HepG2 (cell line): ENCODE data around the gene FLT3LG. TPM values are rescaled to one million over a fixed set of nuclear protein-coding genes. Genes with fewer than 3 reads are reported as not detected.

Source experiments
- ARNT ChIP-seq: fragments of 450-650 bp; IDR thresholded peaks from 2 replicates; pipeline ENCODE4 v1.6.1; 2017
- CAMTA2 ChIP-seq: sonication (generic); formaldehyde crosslinking; IDR thresholded peaks from 2 replicates; pipeline ENCODE4 v1.4.0; 2020; ENCODE audit warnings: mild to moderate bottlenecking, missing genetic modification reagents, borderline replicate concordance
- CEBPB ChIP-seq: IDR thresholded peaks from 2 replicates; pipeline ENCODE4 v1.6.1; 2011; ENCODE audit warnings: low read depth, low read length, improper control_type of control experiment, borderline replicate concordance
- FOXM1 ChIP-seq: sonication (generic); formaldehyde crosslinking; IDR thresholded peaks from 2 replicates; pipeline ENCODE4 v1.5.0; 2020; ENCODE audit warnings: missing genetic modification reagents
- GFI1 ChIP-seq: sonication (generic); formaldehyde crosslinking; IDR thresholded peaks from 2 replicates; pipeline ENCODE4 v1.5.0; 2020; ENCODE audit warnings: missing genetic modification reagents, mild to moderate bottlenecking, borderline replicate concordance
- GZF1 ChIP-seq: sonication (generic); formaldehyde crosslinking; IDR thresholded peaks from 2 replicates; pipeline ENCODE4 v1.5.1; 2020; ENCODE audit warnings: mild to moderate bottlenecking, missing genetic modification reagents
- MXD4 ChIP-seq: IDR thresholded peaks from 2 replicates; pipeline ENCODE4 v1.6.1; 2016; ENCODE audit warnings: mild to moderate bottlenecking, missing biosample characterization, missing genetic modification reagents
- PATZ1 ChIP-seq: sonication (generic); formaldehyde crosslinking; IDR thresholded peaks from 2 replicates; pipeline ENCODE4 v1.4.0; 2020; ENCODE audit warnings: missing genetic modification reagents
- SMC3 ChIP-seq: IDR thresholded peaks from 2 replicates; pipeline ENCODE4 v1.6.1; 2011; ENCODE audit warnings: low read length, improper control_type of control experiment
- SOX13 ChIP-seq, 3 experiments: fragments of 450-650 bp in 1 of 3; sonication (generic) in 1 of 3; formaldehyde crosslinking in 1 of 3; IDR thresholded peaks in 2 of 3; conservative IDR thresholded peaks in 1 of 3; 2 replicates each; pipeline versions ENCODE4 v1.5.0 to v1.6.1; 2016 to 2020; ENCODE audit warnings: antibody characterized with exemption in 1 of 3, mild to moderate bottlenecking in 1 of 3, missing compliant biosample characterization in 1 of 3, missing genetic modification reagents in 1 of 3, moderate library complexity in 1 of 3
- SOX5 ChIP-seq: IDR thresholded peaks from 2 replicates; pipeline ENCODE4 v1.6.1; 2016; ENCODE audit warnings: borderline replicate concordance
- STAT5B ChIP-seq: sonication (generic); formaldehyde crosslinking; IDR thresholded peaks from 2 replicates; pipeline ENCODE4 v1.4.0; 2020; ENCODE audit warnings: missing genetic modification reagents
- TERF1 ChIP-seq: sonication (generic); formaldehyde crosslinking; IDR thresholded peaks from 2 replicates; pipeline ENCODE4 v1.8.0; 2022; ENCODE audit warnings: mild to moderate bottlenecking, missing genetic modification reagents, moderate library complexity
- ZNF24 ChIP-seq: fragments of 450-650 bp; IDR thresholded peaks from 2 replicates; pipeline ENCODE4 v1.6.1; 2017; ENCODE audit warnings: antibody characterized with exemption, mild to moderate bottlenecking
- ZNF335 ChIP-seq: sonication (generic); formaldehyde crosslinking; IDR thresholded peaks from 2 replicates; pipeline ENCODE4 v1.4.0; 2020; ENCODE audit warnings: missing genetic modification reagents
- ZNF343 ChIP-seq: sonication (generic); formaldehyde crosslinking; IDR thresholded peaks from 2 replicates; pipeline ENCODE4 v1.4.0; 2020; ENCODE audit warnings: mild to moderate bottlenecking, missing genetic modification reagents
- ZNF501 ChIP-seq: sonication (generic); formaldehyde crosslinking; IDR thresholded peaks from 2 replicates; pipeline ENCODE4 v1.5.1; 2020; ENCODE audit warnings: mild to moderate bottlenecking, moderate library complexity, missing genetic modification reagents
- ZNF710 ChIP-seq: sonication (generic); formaldehyde crosslinking; IDR thresholded peaks from 2 replicates; pipeline ENCODE4 v1.5.0; 2020; ENCODE audit warnings: mild to moderate bottlenecking, missing genetic modification reagents, borderline replicate concordance
- ZNF792 ChIP-seq: IDR thresholded peaks from 2 replicates; pipeline ENCODE4 v1.6.1; 2016
- ZNF850 ChIP-seq: sonication (generic); formaldehyde crosslinking; conservative IDR thresholded peaks from 2 replicates; pipeline ENCODE4 v1.9.0; 2021; ENCODE audit warnings: mild to moderate bottlenecking, missing genetic modification reagents
- polyA plus RNA-seq, 8 experiments: library from polyadenylated mRNA; depleted of rRNA in 3 of 8; stranded (reverse) in 7 of 8; unstranded in 1 of 8; fragments of >200 nt; fragmentation: Illumina TruSeq in 4 of 8; extraction: Trizol in 4 of 8; gene quantifications; 2 replicates each; pipeline versions ENCODE4 v1.2.1 to v1.2.3, GENCODE V29; 2011 to 2016; ENCODE audit warnings: low read depth in 4 of 8, missing spikeins in 1 of 8, mixed read lengths in 1 of 8; ENCODE audit not compliant: insufficient read depth in 1 of 8
- total RNA-seq, 5 experiments: library from RNA; depleted of rRNA; stranded (reverse); fragments of >200 nt; fragmentation: Illumina TruSeq; extraction: Trizol; gene quantifications; 2 replicates each; pipeline ENCODE4 v1.2.3, GENCODE V29; 2016; ENCODE audit warnings: low read depth in 1 of 5
- TF ChIP-seq, protein P1 (sequence below): sonication (generic); formaldehyde crosslinking; IDR thresholded peaks from 2 replicates; pipeline ENCODE4 v1.5.0; 2020; ENCODE audit warnings: mild to moderate bottlenecking, missing genetic modification reagents, moderate library complexity
- TF ChIP-seq, protein P2 (sequence below): sonication (generic); formaldehyde crosslinking; IDR thresholded peaks from 2 replicates; pipeline ENCODE4 v1.5.1; 2020; ENCODE audit warnings: mild to moderate bottlenecking, missing genetic modification reagents, moderate library complexity

Gene FLT3LG
- total and polyA plus RNA-seq, 2 of the 13 experiments (the other 11 are each of a cell fraction or from before 2014, with no cell fraction given): 1.5 to 2.6 TPM

- TF ChIP-seq, protein P1, sequence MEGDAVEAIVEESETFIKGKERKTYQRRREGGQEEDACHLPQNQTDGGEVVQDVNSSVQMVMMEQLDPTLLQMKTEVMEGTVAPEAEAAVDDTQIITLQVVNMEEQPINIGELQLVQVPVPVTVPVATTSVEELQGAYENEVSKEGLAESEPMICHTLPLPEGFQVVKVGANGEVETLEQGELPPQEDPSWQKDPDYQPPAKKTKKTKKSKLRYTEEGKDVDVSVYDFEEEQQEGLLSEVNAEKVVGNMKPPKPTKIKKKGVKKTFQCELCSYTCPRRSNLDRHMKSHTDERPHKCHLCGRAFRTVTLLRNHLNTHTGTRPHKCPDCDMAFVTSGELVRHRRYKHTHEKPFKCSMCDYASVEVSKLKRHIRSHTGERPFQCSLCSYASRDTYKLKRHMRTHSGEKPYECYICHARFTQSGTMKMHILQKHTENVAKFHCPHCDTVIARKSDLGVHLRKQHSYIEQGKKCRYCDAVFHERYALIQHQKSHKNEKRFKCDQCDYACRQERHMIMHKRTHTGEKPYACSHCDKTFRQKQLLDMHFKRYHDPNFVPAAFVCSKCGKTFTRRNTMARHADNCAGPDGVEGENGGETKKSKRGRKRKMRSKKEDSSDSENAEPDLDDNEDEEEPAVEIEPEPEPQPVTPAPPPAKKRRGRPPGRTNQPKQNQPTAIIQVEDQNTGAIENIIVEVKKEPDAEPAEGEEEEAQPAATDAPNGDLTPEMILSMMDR: peak; percentile 81
- peak; percentile 82 for TF ChIP-seq SMC3
- TF ChIP-seq ARNT: no peak
- TF ChIP-seq ZNF335 (CRISPR knock-in tag): no peak
- no peak for TF ChIP-seq GFI1
- TF ChIP-seq FOXM1 (CRISPR knock-in tag): no peak
- TF ChIP-seq CEBPB: peak; percentile 26; the same call in 1 of the 2 replicates
- TF ChIP-seq SOX5 (CRISPR knock-in tag): peak; percentile 80
- TF ChIP-seq, protein P2, sequence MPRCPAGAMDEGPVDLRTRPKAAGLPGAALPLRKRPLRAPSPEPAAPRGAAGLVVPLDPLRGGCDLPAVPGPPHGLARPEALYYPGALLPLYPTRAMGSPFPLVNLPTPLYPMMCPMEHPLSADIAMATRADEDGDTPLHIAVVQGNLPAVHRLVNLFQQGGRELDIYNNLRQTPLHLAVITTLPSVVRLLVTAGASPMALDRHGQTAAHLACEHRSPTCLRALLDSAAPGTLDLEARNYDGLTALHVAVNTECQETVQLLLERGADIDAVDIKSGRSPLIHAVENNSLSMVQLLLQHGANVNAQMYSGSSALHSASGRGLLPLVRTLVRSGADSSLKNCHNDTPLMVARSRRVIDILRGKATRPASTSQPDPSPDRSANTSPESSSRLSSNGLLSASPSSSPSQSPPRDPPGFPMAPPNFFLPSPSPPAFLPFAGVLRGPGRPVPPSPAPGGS: no peak
- no peak for TF ChIP-seq STAT5B (CRISPR knock-in tag)
- TF ChIP-seq ZNF710 (CRISPR knock-in tag): peak; percentile 54; the same call in 1 of the 2 replicates
- no peak for TF ChIP-seq TERF1 (CRISPR knock-in tag)
- TF ChIP-seq CAMTA2 (CRISPR knock-in tag): no peak
- peak; percentile 69; the same call in 1 of the 2 replicates for TF ChIP-seq PATZ1 (CRISPR knock-in tag)
- TF ChIP-seq ZNF343 (CRISPR knock-in tag): no peak
- TF ChIP-seq ZNF850 (CRISPR knock-in tag): no peak
- peak; percentile 39; the same call in 1 of the 2 replicates for TF ChIP-seq ZNF501 (CRISPR knock-in tag)
- no peak for TF ChIP-seq MXD4 (CRISPR knock-in tag)
- TF ChIP-seq GZF1: no peak
- TF ChIP-seq ZNF792: no peak
- no peak for TF ChIP-seq ZNF24
- peak; percentile 53; the same call in 1 of the 2 replicates for TF ChIP-seq SOX13 (IDR thresholded peaks at IDR 0.05)
- peak in 1 of 2 experiments; percentile 89; a peak in 2 of 4 replicates for TF ChIP-seq SOX13 (CRISPR knock-in tag; conservative IDR thresholded peaks at IDR 0.05 in 1 of 2, IDR thresholded peaks at IDR 0.05 in 1 of 2)
Observed at GRCh38 chr19:49502866-49503581, 29.0 kb downstream of the FLT3LG start (continued).
